Esophagus (tissue), 2 donors: ENCODE results near the gene PSMB9. TPM values are rescaled to one million over a fixed set of nuclear protein-coding genes. Genes with fewer than 3 reads are reported as not detected.

Source experiments
- H3K27ac ChIP-seq, 2 donors: one replicate each; pipeline ENCODE4 v1.5.1; 2013; ENCODE audit warnings: low read depth in 2 of 2, mild to moderate bottlenecking in 2 of 2, inconsistent platforms in 1 of 2, low read length in 1 of 2, moderate library complexity in 1 of 2
- H3K27me3 ChIP-seq, 2 donors: one replicate each; pipeline ENCODE4 v1.6.1; 2013; ENCODE audit warnings: low read length in 2 of 2, control low read depth in 1 of 2, mild to moderate bottlenecking in 1 of 2; ENCODE audit not compliant: insufficient read depth in 2 of 2, control insufficient read depth in 1 of 2
- H3K36me3 ChIP-seq, 2 donors: one replicate each; pipeline ENCODE4 v1.6.1; 2013; ENCODE audit warnings: low read length in 1 of 2; ENCODE audit not compliant: control insufficient read depth in 2 of 2, insufficient read depth in 2 of 2
- H3K4me1 ChIP-seq, 2 donors: one replicate each; pipeline ENCODE4 v1.6.1; 2013; ENCODE audit warnings: low read length in 1 of 2; ENCODE audit not compliant: control insufficient read depth in 2 of 2, insufficient read depth in 2 of 2
- H3K4me3 ChIP-seq, 2 donors: one replicate each; pipeline ENCODE4 v1.5.1; 2013; ENCODE audit warnings: low read length in 2 of 2, mild to moderate bottlenecking in 2 of 2, low read depth in 1 of 2, moderate library complexity in 1 of 2
- H3K9me3 ChIP-seq, 2 donors: one replicate each; pipeline ENCODE4 v1.6.1; 2013; ENCODE audit warnings: mild to moderate bottlenecking in 2 of 2, low read depth in 1 of 2, low read length in 1 of 2, moderate library complexity in 1 of 2; ENCODE audit not compliant: control insufficient read depth in 2 of 2, insufficient read depth in 1 of 2
- WGBS, 2 donors: extraction: QIAGEN DNeasy Blood & Tissue Kit; methylation state at CpG; one replicate each; pipeline ENCODE4 v1.1.7; 2013; 5-methylcytosine and 5-hydroxymethylcytosine counted together
- polyA plus RNA-seq, 2 donors: library from polyadenylated mRNA; stranded (reverse); fragments of 200-250 nt; gene quantifications; one replicate each; pipeline ENCODE4 v1.2.3, GENCODE V29; 2013
- donor health status: healthy with polysubstance abuse.
- donor health status: Bipolar disorder and iron deficiency.

PSMB9 gene
- polyA plus RNA-seq, 2 donors = 14.5 to 25.5 TPM

DNA sequence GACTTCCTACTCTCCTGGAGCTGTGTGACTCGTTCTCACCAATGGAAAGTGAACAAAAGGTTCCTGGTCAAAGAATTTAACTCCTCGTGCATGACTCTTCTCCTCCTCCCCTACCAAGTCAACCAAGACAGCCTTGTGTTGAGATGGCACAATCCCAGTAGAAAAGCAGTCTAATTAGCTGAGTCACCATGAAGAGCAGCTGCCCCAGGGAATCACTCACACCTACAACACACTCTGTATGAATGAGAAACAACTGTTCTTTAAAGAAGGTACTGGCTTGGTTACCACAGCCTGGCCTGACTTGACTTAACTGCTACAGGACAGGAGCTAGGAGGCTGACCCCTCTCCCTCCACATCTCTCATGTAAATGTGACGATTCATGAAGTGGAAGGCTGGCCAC lies 34.3 kb upstream of the PSMB9 start:
- Histone ChIP-seq H3K9me3 (no peaks in the 10 kb centered on the region), H3K27ac (peak overlapping the region; percentile 59 to 61), H3K4me3 (no peak overlapping the region), H3K27me3 (no peaks in the 10 kb centered on the region), H3K36me3 (no peaks in the 10 kb centered on the region), H3K4me1 (peaks cover 0 to 8% of the 10 kb centered on the region in 2 donors)
- 50 to 57% methylated on average over 3 of the region's 3 CpGs for WGBS, 2 donors

DNA sequence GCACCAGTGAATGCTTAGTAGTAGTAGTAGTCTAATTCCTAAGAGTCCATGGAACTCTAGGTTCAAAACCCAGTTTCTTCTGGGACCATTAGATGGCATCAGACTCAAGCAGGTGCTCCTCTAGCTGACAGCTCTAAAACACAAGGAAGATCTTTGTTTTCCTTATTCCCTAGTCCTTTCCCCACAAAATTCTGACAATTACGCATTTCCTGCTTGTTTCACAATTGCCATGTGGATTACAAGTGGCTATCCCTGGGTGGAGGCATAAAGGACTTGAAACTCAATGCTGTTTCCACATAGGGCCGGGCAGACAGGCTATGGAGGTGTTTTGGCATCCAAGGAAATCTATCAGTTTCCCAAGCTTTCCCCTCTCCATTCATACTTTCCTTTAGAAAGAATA lies 28.0 kb upstream of the PSMB9 start:
- Histone ChIP-seq H3K27me3 (no peaks in the 10 kb centered on the region), H3K36me3 (peaks cover 11 to 21% of the 10 kb centered on the region in 2 donors), H3K4me3 (no peak overlapping the region), H3K27ac (no peak overlapping the region), H3K4me1 (no peaks in the 10 kb centered on the region), H3K9me3 (no peaks in the 10 kb centered on the region)
- 46 to 57% methylated on average over 2 of the region's 2 CpGs for WGBS, 2 donors

DNA sequence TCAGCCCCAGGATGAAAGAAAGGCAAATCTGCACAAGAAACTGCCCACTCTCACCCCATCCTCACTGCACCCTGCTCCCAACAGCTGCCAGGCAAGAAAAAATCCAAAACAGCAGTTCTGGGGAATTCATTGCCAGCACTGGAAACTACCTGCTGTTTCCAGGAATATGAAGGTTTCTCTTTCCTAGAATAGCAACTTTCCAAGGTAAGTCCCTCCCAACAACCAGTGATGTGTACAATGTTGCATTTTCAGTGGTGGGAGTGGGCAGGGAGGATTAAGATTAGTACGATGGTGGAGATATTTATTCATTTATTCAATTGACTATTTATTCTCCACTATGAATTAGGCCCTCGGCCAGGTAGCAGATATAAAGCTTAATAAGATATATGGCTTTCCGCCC lies 27.0 kb upstream of the PSMB9 start:
- WGBS, 2 donors = 68% methylated on average over 3 of the region's 3 CpGs
- Histone ChIP-seq H3K36me3 (peaks cover 11 to 21% of the 10 kb centered on the region in 2 donors), H3K27ac (no peak overlapping the region)

DNA sequence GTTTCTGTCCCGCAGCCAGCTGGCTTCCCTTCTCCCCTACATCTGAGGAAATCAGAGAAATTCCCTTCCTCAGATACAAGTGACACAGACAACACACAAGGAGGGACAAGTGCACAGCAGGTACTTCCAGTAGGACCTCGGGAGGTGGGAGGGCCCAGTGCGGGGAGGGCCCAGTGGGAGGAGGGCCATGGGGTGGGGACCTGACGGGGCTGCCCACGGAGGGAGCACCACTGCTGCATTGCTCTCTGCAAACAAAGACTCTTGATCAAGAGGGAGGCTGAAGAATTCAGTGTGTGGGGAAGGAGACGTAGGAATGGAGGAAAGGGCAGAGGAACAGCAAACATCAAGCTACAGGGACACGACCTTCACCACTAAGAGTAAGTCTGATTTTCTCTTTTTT lies 24.5 kb upstream of the PSMB9 start:
- no peak overlapping the region for H3K27ac ChIP-seq
- no peaks in the 10 kb centered on the region for H3K27me3 ChIP-seq
- H3K4me1 ChIP-seq = no peaks in the 10 kb centered on the region
- H3K36me3 ChIP-seq = peaks cover 11 to 28% of the 10 kb centered on the region in 2 donors
- H3K4me3 ChIP-seq = no peak overlapping the region
- WGBS, 2 donors = 74 to 78% methylated on average over 7 of the region's 7 CpGs
- no peaks in the 10 kb centered on the region for H3K9me3 ChIP-seq

More for the DNA sequence above, 27.0 kb upstream of the PSMB9 start:
- Histone ChIP-seq H3K4me3 (no peak overlapping the region), H3K4me1 (no peaks in the 10 kb centered on the region), H3K9me3 (no peaks in the 10 kb centered on the region), H3K27me3 (no peaks in the 10 kb centered on the region)

DNA sequence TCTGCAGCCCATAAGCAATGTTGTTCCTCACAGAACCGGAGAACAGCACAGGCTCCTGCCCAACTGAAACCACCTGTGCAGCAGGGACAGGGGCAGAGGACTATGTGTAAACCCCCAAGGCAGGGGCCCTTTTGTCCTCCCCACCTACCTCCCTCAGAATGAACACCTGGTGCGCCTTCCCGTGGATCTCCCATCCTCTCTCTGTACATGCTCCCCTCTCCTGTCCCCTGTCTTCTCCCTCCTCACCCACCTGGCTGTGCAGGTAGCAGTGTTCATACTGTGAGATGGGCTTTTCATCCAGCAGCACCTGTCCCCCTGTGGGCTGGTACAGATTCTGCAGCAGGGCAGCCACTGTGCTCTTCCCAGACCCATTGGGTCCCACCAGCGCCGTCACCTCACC lies 24.0 kb upstream of the PSMB9 start:
- H3K4me1 ChIP-seq = no peaks in the 10 kb centered on the region
- H3K9me3 ChIP-seq = no peaks in the 10 kb centered on the region
- no peaks in the 10 kb centered on the region for H3K27me3 ChIP-seq
- no peak overlapping the region for H3K27ac ChIP-seq
- WGBS, 2 donors = 97 to 100% methylated on average over 5 of the region's 5 CpGs
- no peak overlapping the region for H3K4me3 ChIP-seq
- H3K36me3 ChIP-seq = peaks cover 11 to 30% of the 10 kb centered on the region in 2 donors

DNA sequence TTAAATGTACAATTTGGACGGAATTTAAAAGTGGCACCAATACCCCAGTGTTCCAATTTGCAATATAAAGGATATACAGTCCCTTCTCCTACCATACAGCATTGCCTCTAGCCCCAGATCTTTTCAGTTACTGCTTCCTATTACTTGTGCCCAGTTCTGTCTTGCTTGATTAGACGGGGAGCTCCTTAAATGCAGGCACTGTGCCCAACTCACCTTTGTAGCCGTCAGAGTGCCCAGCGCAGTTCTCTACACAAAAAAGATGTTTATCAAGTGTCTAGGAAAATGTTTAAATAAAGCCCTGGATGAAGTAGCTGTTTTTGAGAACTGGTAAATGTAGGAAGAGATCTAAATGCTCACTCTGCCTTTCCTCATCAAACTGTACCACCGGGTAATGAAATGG lies 23.1 kb upstream of the PSMB9 start:
- Histone ChIP-seq H3K36me3 (peaks cover 11 to 37% of the 10 kb centered on the region in 2 donors), H3K4me3 (no peak overlapping the region)
- WGBS, 2 donors = 64 to 71% methylated on average over 5 of the region's 5 CpGs

DNA sequence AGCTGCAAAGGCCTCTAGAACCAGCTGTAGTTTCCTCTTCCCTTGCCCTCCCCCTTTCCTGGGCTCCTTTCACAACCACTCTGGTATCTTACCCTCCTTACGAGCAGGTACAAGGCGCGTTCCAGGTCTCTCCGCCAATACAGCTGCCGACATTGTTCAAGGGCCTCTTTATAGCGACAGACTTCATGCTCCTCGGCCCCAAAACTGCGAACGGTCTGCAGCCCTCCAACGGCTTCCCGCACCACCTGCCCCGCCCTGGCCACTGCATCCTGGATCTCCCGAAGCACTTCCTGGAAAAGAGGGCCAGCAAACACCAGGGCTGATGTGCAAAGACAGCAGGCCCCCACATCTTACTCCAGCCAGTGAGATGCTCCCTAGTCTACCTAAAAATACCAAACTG lies 21.5 kb upstream of the PSMB9 start:
- WGBS, 2 donors = 86% methylated on average over 13 of the region's 13 CpGs
- Histone ChIP-seq H3K9me3 (no peaks in the 10 kb centered on the region), H3K27me3 (no peaks in the 10 kb centered on the region), H3K4me1 (peaks cover 0 to 3% of the 10 kb centered on the region in 2 donors), H3K4me3 (no peak overlapping the region), H3K27ac (no peak overlapping the region), H3K36me3 (peaks cover 11 to 37% of the 10 kb centered on the region in 2 donors)

More for the DNA sequence above, 23.1 kb upstream of the PSMB9 start:
- H3K4me1 ChIP-seq = no peaks in the 10 kb centered on the region
- no peaks in the 10 kb centered on the region for H3K9me3 ChIP-seq
- no peaks in the 10 kb centered on the region for H3K27me3 ChIP-seq
- H3K27ac ChIP-seq = no peak overlapping the region

DNA sequence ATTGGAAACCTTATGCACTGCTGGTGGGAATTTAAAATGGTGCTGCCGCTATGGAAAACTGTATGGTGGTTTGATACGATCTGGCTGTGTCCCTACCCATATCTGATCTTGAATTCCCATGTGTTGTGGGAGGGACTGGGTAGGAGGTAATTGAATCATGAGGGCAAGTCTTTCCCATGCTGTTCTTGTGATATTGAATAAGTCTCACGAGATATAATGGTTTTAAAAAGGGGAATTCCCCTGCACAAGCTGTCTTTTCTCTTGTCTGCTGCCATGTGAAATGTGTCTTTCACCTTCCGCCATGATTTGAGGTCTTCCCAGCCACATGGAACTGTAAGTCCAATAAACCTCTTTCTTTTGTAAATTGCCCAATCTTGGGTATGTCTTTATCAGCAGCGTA lies 20.3 kb upstream of the PSMB9 start:
- H3K4me1 ChIP-seq = peaks cover 2 to 5% of the 10 kb centered on the region in 2 donors
- H3K36me3 ChIP-seq = peaks cover 9 to 35% of the 10 kb centered on the region in 2 donors
- H3K4me3 ChIP-seq = no peak overlapping the region
- no peaks in the 10 kb centered on the region for H3K27me3 ChIP-seq
- no peak overlapping the region for H3K27ac ChIP-seq
- 86 to 87% methylated on average over 5 of the region's 5 CpGs for WGBS, 2 donors
- H3K9me3 ChIP-seq = no peaks in the 10 kb centered on the region

DNA sequence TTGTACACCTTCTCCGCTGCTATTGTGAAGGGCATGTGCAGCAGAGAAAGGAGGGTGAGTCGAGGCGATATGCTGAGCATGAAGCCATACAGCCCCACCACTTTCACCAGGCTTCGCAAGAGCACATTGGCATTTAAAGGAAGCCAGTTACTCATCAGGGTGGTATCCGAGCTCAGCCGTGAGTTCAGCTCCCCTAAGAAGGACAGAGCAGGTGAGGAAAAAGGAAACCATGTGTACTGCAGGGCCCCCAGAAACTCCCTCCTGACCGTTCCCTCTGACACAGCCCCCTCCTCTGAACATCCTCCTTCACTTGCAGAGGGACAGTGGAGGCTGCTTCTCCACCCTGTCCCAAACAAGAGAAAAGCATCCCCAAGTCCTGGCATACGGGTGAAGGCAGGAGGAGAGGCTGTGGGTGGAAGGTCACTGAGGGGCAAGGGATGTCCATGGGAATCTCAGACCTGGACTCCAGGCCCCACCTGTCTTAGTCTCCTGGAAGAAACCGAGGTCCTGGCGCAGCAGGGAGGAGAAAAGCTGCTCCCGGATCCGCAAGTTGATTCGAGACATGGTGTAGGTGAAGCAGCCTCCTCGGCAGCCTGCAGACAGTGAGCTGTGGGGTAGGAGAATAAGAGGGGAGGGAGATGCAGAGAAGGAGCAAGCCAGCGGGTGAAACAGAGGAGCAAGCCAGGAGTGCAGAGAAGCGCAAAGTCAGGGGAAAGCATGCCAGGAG lies 18.7 kb upstream of the PSMB9 start:
- no peaks in the 10 kb centered on the region for H3K27me3 ChIP-seq
- peaks cover 2 to 5% of the 10 kb centered on the region in 2 donors for H3K4me1 ChIP-seq
- H3K27ac ChIP-seq = no peak overlapping the region
- no peaks in the 10 kb centered on the region for H3K9me3 ChIP-seq
- 95% methylated on average over 16 of the region's 16 CpGs for WGBS, 2 donors
- no peak overlapping the region for H3K4me3 ChIP-seq
- H3K36me3 ChIP-seq = peaks cover 3 to 18% of the 10 kb centered on the region in 2 donors

DNA sequence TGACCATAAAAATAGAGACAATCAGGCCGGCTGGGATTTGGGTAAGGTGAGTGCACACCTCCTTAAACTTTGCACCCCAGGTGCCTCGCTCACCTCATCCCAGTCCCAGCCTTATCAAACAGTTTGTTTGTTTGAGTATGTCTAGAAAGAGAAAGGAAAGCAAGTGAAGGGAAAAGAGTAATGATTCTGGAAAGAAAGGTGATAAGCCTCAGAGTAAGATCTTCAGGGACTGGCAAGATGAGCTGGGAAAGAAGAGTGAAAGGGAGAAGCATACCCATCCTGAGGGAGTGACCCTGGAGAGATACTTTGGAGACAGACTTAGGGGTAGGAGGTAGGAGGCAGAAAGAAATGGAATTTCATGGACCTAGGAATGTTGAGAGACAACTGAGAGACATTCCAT lies 17.1 kb upstream of the PSMB9 start:
- 82 to 88% methylated on average over 2 of the region's 2 CpGs for WGBS, 2 donors
- no peak overlapping the region for H3K4me3 ChIP-seq
- H3K27me3 ChIP-seq = no peaks in the 10 kb centered on the region
- peaks cover 2 to 6% of the 10 kb centered on the region in 2 donors for H3K4me1 ChIP-seq
- no peaks in the 10 kb centered on the region for H3K9me3 ChIP-seq
- H3K27ac ChIP-seq = no peak overlapping the region
- peaks cover 0 to 21% of the 10 kb centered on the region in 2 donors for H3K36me3 ChIP-seq
